Memory B cell (primary cell): Measurements from ENCODE around the gene SPOCD1.

Experiments used
- ATAC-seq: fragments of 150-1000 bp; cut with Tn5 transposase; 2 replicates; pipeline ENCODE4 v1.10.0; 2021; ENCODE audit warnings: low read depth, mild to moderate bottlenecking, moderate library complexity
- DNase-seq, 2 donors: peaks; one replicate each; pipeline ENCODE4 v3.0.0; 2022; ENCODE audit warnings: low spot score in 2 of 2
- H3K27ac Mint-ChIP-seq: one replicate; pipeline ENCODE4 v1.8.0; 2022; ENCODE audit warnings: mild to moderate bottlenecking, moderate library complexity, mixed read lengths
- H3K27me3 Mint-ChIP-seq: one replicate; pipeline ENCODE4 v1.8.0; 2022; ENCODE audit warnings: mixed read lengths
- H3K36me3 Mint-ChIP-seq: one replicate; pipeline ENCODE4 v1.8.0; 2022; ENCODE audit warnings: mild to moderate bottlenecking, mixed read lengths
- H3K4me1 Mint-ChIP-seq: one replicate; pipeline ENCODE4 v1.8.0; 2022; ENCODE audit warnings: mixed read lengths
- H3K4me3 Mint-ChIP-seq: one replicate; pipeline ENCODE4 v1.8.0; 2022; ENCODE audit warnings: mild to moderate bottlenecking, moderate library complexity, mixed read lengths
- H3K9me3 Mint-ChIP-seq: one replicate; pipeline ENCODE4 v1.8.0; 2022; ENCODE audit warnings: mixed read lengths

SPOCD1 gene

GRCh38 chr1:31750858-31751510, 64.8 kb downstream of the SPOCD1 start:
- Mint-ChIP-seq H3K4me3 (peak overlapping the region; percentile 33), H3K9me3 (no peaks in the 10 kb centered on the region), H3K27me3 (peaks cover 3% of the 10 kb centered on the region), H3K4me1 (peaks cover 42% of the 10 kb centered on the region), H3K27ac (peak overlapping the region; percentile 12), H3K36me3 (no peaks in the 10 kb centered on the region)
- DNase-seq (peak in 1 of 2 donors; percentile 39), ATAC-seq (peak; percentile 98)

- Mint-ChIP-seq H3K27me3 (peaks cover 1% of the 10 kb centered on the region), H3K27ac (no peak overlapping the region), H3K9me3 (no peaks in the 10 kb centered on the region), H3K36me3 (no peaks in the 10 kb centered on the region), H3K4me3 (no peak overlapping the region), H3K4me1 (peaks cover 50% of the 10 kb centered on the region)
- DNase-seq (no peak), ATAC-seq (no peak)
Measured at GRCh38 chr1:31749785-31750735, 65.8 kb downstream of the SPOCD1 start.

- DNase-seq (no peak), ATAC-seq (no peak)
- Mint-ChIP-seq H3K9me3 (no peaks in the 10 kb centered on the region), H3K27ac (no peak overlapping the region), H3K4me3 (no peak overlapping the region), H3K36me3 (no peaks in the 10 kb centered on the region), H3K27me3 (peaks cover 1% of the 10 kb centered on the region), H3K4me1 (peaks cover 65% of the 10 kb centered on the region)
Measured at GRCh38 chr1:31748365-31748764, 67.5 kb downstream of the SPOCD1 start.

GRCh38 chr1:31747304-31747703, 68.5 kb downstream of the SPOCD1 start:
- Mint-ChIP-seq H3K27me3 (peaks cover 1% of the 10 kb centered on the region), H3K9me3 (no peaks in the 10 kb centered on the region), H3K4me1 (peaks cover 64% of the 10 kb centered on the region), H3K36me3 (no peaks in the 10 kb centered on the region), H3K4me3 (no peak overlapping the region), H3K27ac (peak overlapping the region; percentile 63)
- no peak for ATAC-seq
- no peak for DNase-seq

- Mint-ChIP-seq H3K9me3 (no peaks in the 10 kb centered on the region), H3K36me3 (no peaks in the 10 kb centered on the region), H3K4me3 (no peak overlapping the region), H3K27ac (peak overlapping the region; percentile 63), H3K4me1 (peaks cover 60% of the 10 kb centered on the region), H3K27me3 (peaks cover 1% of the 10 kb centered on the region)
- DNase-seq: no peak
- ATAC-seq: no peak
Measured at GRCh38 chr1:31746687-31747086, 69.1 kb downstream of the SPOCD1 start.

- Mint-ChIP-seq H3K4me1 (peaks cover 54% of the 10 kb centered on the region), H3K27ac (no peak overlapping the region), H3K4me3 (no peak overlapping the region), H3K36me3 (no peaks in the 10 kb centered on the region), H3K9me3 (no peaks in the 10 kb centered on the region), H3K27me3 (peaks cover 1% of the 10 kb centered on the region)
- DNase-seq (no peak), ATAC-seq (no peak)
Measured at GRCh38 chr1:31745946-31746670, 69.7 kb downstream of the SPOCD1 start.

- Mint-ChIP-seq H3K27ac (peak overlapping the region; percentile 78), H3K9me3 (no peaks in the 10 kb centered on the region), H3K27me3 (peaks cover 1% of the 10 kb centered on the region), H3K4me1 (peaks cover 50% of the 10 kb centered on the region), H3K4me3 (peak overlapping the region; percentile 33), H3K36me3 (no peaks in the 10 kb centered on the region)
- DNase-seq (no peak), ATAC-seq (no peak)
Measured at GRCh38 chr1:31745096-31745945, 70.5 kb downstream of the SPOCD1 start.

GRCh38 chr1:31744165-31744888, 71.5 kb downstream of the SPOCD1 start:
- DNase-seq: peak; percentile 54 to 73

GRCh38 chr1:31742462-31743212, 73.2 kb downstream of the SPOCD1 start:
- peaks cover 53% of the 10 kb centered on the region for H3K4me1 Mint-ChIP-seq
- no peaks in the 10 kb centered on the region for H3K27me3 Mint-ChIP-seq
- H3K4me3 Mint-ChIP-seq: no peak overlapping the region
- H3K9me3 Mint-ChIP-seq: no peaks in the 10 kb centered on the region
- no peaks in the 10 kb centered on the region for H3K36me3 Mint-ChIP-seq
- no peak overlapping the region for H3K27ac Mint-ChIP-seq
- ATAC-seq (no peak), DNase-seq (no peak)

More at GRCh38 chr1:31744165-31744888, 71.5 kb downstream of the SPOCD1 start:
- no peaks in the 10 kb centered on the region for H3K36me3 Mint-ChIP-seq
- peak; percentile 96 for ATAC-seq
- H3K27ac Mint-ChIP-seq: peak overlapping the region; percentile 78
- H3K4me1 Mint-ChIP-seq: peaks cover 52% of the 10 kb centered on the region
- H3K27me3 Mint-ChIP-seq: no peaks in the 10 kb centered on the region
- H3K4me3 Mint-ChIP-seq: peak overlapping the region; percentile 74
- H3K9me3 Mint-ChIP-seq: no peaks in the 10 kb centered on the region
